Spleen (tissue), 7 donors: ENCODE measurements around the gene TRIM50.
"Not testable (repeated sequence)": the region's sequence is repeated elsewhere in the genome, so short reads cannot be mapped to it uniquely, and the experiment has no call there.

Source experiments
- POLR2A ChIP-seq, 3 donors: fragments of 450-650 bp; IDR thresholded peaks; one replicate each; pipeline ENCODE4 v1.5.1; 2017; ENCODE audit warnings: antibody characterized with exemption in 3 of 3, mild to moderate bottlenecking in 1 of 3
- TF ChIP-seq, protein P1 (sequence below), 11 experiments: fragments of 200-600 bp in 7 of 11; fragments of 450-650 bp in 4 of 11; sonication (generic) in 4 of 11; IDR thresholded peaks in 8 of 11; conservative IDR thresholded peaks in 3 of 11; 1 replicate in 7 of 11; 2 replicates in 4 of 11; pipeline versions ENCODE4 v1.4.0 to v1.8.0; 2016 to 2021; ENCODE audit warnings: antibody characterized with exemption in 11 of 11, inconsistent platforms in 4 of 11, mild to moderate bottlenecking in 1 of 11
- donor health status: DM: no; HTN: no; CAD: no; lungs with moderate emphysema.
- donor health status: DM: no; HTN: no; CAD: no.
- donor health status: DM: no; HTN: no; CAD: no.

DNA sequence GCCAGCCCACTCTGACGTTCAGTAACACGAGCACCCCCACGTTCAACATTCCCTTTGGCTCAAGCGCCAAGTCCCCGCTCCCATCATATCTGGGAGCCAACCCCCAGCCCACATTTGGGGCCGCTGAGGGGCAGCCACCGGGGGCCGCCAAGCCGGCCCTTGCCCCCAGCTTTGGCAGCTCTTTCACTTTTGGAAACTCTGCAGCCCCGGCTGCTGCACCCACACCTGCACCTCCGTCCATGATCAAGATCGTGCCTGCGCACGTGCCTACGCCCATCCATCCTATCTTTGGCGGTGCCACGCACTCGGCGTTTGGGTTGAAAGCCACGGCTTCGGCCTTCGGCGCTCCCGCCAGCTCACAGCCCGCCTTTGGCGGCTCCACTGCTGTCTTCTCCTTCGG, 30.2 kb downstream of the TRIM50 start:
- TF ChIP-seq POLR2A (IDR thresholded peaks at IDR 0.05): not testable (repeated sequence)
- TF ChIP-seq, protein P1, sequence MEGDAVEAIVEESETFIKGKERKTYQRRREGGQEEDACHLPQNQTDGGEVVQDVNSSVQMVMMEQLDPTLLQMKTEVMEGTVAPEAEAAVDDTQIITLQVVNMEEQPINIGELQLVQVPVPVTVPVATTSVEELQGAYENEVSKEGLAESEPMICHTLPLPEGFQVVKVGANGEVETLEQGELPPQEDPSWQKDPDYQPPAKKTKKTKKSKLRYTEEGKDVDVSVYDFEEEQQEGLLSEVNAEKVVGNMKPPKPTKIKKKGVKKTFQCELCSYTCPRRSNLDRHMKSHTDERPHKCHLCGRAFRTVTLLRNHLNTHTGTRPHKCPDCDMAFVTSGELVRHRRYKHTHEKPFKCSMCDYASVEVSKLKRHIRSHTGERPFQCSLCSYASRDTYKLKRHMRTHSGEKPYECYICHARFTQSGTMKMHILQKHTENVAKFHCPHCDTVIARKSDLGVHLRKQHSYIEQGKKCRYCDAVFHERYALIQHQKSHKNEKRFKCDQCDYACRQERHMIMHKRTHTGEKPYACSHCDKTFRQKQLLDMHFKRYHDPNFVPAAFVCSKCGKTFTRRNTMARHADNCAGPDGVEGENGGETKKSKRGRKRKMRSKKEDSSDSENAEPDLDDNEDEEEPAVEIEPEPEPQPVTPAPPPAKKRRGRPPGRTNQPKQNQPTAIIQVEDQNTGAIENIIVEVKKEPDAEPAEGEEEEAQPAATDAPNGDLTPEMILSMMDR (IDR thresholded peaks at IDR 0.05 in 8 of 11, conservative IDR thresholded peaks at IDR 0.05 in 3 of 11): not testable (repeated sequence)
